HCT116 (cell line): ENCODE data around the gene CCL1. TPM values are rescaled to one million over a fixed set of nuclear protein-coding genes. Genes with fewer than 3 reads are reported as not detected.

Experiments used
- ATAC-seq: fragments of 200-7000 bp; cut with Tn5 transposase; 2 replicates; pipeline ENCODE4 v1.9.1; 2020; ENCODE audit warnings: mild to moderate bottlenecking, moderate library complexity
- BruUV-seq: library from RNA; stranded (reverse); fragments of 400-500 nt; replicated peaks from 2 replicates; lab custom pipeline; 2021; lab: Mats Ljungman, UMichigan
- CTCF ChIA-PET: fragments of 300-600 bp; sonication (Branson Sonifier 250); formaldehyde crosslinking; loops from one replicate; lab custom pipeline; 2021; ENCODE audit warnings: antibody characterized with exemption; lab: Charles Lee
- POLR2A ChIA-PET: fragments of 300-600, 350-600 bp; sonication (Branson Sonifier 250); formaldehyde crosslinking; loops from one replicate; lab custom pipeline; 2021; ENCODE audit warnings: antibody characterized with exemption; lab: Charles Lee
- RAD21 ChIA-PET, 2 experiments: fragments of 300-600 bp; sonication (Branson Sonifier 250); formaldehyde crosslinking; loops; one replicate each; lab custom pipeline; 2023; ENCODE audit warnings: low total read pairs in 2 of 2; ENCODE audit not compliant: uncharacterized antibody in 2 of 2, unreplicated experiment in 2 of 2, low non-redundant PET in 1 of 2; lab: Charles Lee
- DNase-seq: peaks from one replicate; pipeline ENCODE4 v3.0.0-alpha.2; 2010; ENCODE audit warnings: low read depth, low spot score
- H2AFZ ChIP-seq: fragments of 200-600 bp; shearing (Covaris generic), sonication (generic); 2 replicates; pipeline ENCODE4 v1.6.1; 2017; ENCODE audit warnings: low read depth, mixed run types, mixed read lengths, antibody characterized with exemption, low read length; ENCODE audit not compliant: poor library complexity, severe bottlenecking
- H3K27ac ChIP-seq: 2 replicates; pipeline ENCODE4 v1.5.1; 2012; ENCODE audit warnings: low read depth, low read length
- H3K27me3 ChIP-seq: fragments of 200-600 bp; sonication (generic); 2 replicates; pipeline ENCODE4 v1.6.1; 2016; ENCODE audit warnings: mixed run types, low read length, mixed read lengths; ENCODE audit not compliant: insufficient read depth
- H3K36me3 ChIP-seq, 2 experiments: fragments of 200-500 bp in 1 of 2; fragments of 200-600 bp in 1 of 2; sonication (Bioruptor generic) in 1 of 2; sonication (generic) in 1 of 2; 2 replicates each; pipeline versions ENCODE4 v1.5.1 to v1.6.1; 2014 to 2016; ENCODE audit warnings: low read length in 2 of 2, inconsistent platforms in 1 of 2, mixed read lengths in 1 of 2, mixed run types in 1 of 2; ENCODE audit not compliant: insufficient read depth in 2 of 2, control insufficient read depth in 1 of 2
- H3K4me1 ChIP-seq, 2 experiments: fragments of 200-600 bp in 1 of 2; sonication (generic) in 1 of 2; 2 replicates each; pipeline versions ENCODE4 v1.5.1 to v1.6.1; 2012 to 2017; ENCODE audit warnings: low read length in 2 of 2, inconsistent platforms in 1 of 2, mild to moderate bottlenecking in 1 of 2, mixed read lengths in 1 of 2, mixed run types in 1 of 2, moderate library complexity in 1 of 2; ENCODE audit not compliant: insufficient read depth in 2 of 2, control insufficient read depth in 1 of 2
- H3K4me2 ChIP-seq: fragments of 200-600 bp; sonication (generic); 2 replicates; pipeline ENCODE4 v1.6.1; 2017; ENCODE audit warnings: mixed run types, low read length, mixed read lengths
- H3K4me3 ChIP-seq, 2 experiments: fragments of 200-600 bp in 1 of 2; sonication (generic) in 1 of 2; replicated peaks in 1 of 2; 2 replicates each; pipeline ENCODE4 v1.5.1; 2011 to 2016; ENCODE audit warnings: low read length in 2 of 2, control low read depth in 1 of 2, low read depth in 1 of 2, mild to moderate bottlenecking in 1 of 2, mixed read lengths in 1 of 2, mixed run types in 1 of 2
- H3K79me2 ChIP-seq: fragments of 200-600 bp; sonication (generic); 2 replicates; pipeline ENCODE4 v1.6.1; 2017; ENCODE audit warnings: mild to moderate bottlenecking, mixed run types, low read length, moderate library complexity, mixed read lengths; ENCODE audit not compliant: insufficient read depth
- H3K9ac ChIP-seq: fragments of 200-600 bp; sonication (generic); 2 replicates; pipeline ENCODE4 v1.6.1; 2016; ENCODE audit warnings: low read length, mixed read lengths
- H3K9me2 ChIP-seq: fragments of 200-600 bp; sonication (generic), shearing (Covaris generic); 2 replicates; pipeline ENCODE4 v1.6.1; 2017; ENCODE audit warnings: mixed run types, mild to moderate bottlenecking, moderate library complexity; ENCODE audit not compliant: insufficient read depth
- H3K9me3 ChIP-seq, 2 experiments: fragments of 200-500 bp in 1 of 2; fragments of 200-600 bp in 1 of 2; sonication (Bioruptor generic) in 1 of 2; sonication (generic) in 1 of 2; 2 replicates each; pipeline ENCODE4 v1.6.1; 2014 to 2017; ENCODE audit warnings: low read length in 2 of 2, mixed read lengths in 2 of 2, inconsistent platforms in 1 of 2, low read depth in 1 of 2, mild to moderate bottlenecking in 1 of 2, mixed run types in 1 of 2, moderate library complexity in 1 of 2; ENCODE audit not compliant: control insufficient read depth in 1 of 2, insufficient read depth in 1 of 2
- H4K20me1 ChIP-seq: fragments of 200-600 bp; sonication (generic), shearing (Covaris generic); 2 replicates; pipeline ENCODE4 v1.6.1; 2017; ENCODE audit warnings: mixed run types, mild to moderate bottlenecking, moderate library complexity; ENCODE audit not compliant: insufficient read depth
- ATF3 ChIP-seq: IDR thresholded peaks from 2 replicates; pipeline ENCODE4 v1.6.1; 2012
- CEBPB ChIP-seq: IDR thresholded peaks from 2 replicates; pipeline ENCODE4 v1.6.1; 2012; ENCODE audit warnings: low read depth
- EGR1 ChIP-seq: IDR thresholded peaks from 2 replicates; pipeline ENCODE4 v1.6.1; 2012; ENCODE audit warnings: low read depth
- EZH2 ChIP-seq: fragments of 200-600 bp; sonication (generic); IDR thresholded peaks from 2 replicates; pipeline ENCODE4 v1.6.1; 2017; ENCODE audit warnings: antibody characterized with exemption, mixed run types
- EZH2phosphoT487 ChIP-seq: fragments of 200-600 bp; IDR thresholded peaks from 2 replicates; pipeline ENCODE4 v1.6.1; 2018; ENCODE audit warnings: antibody characterized with exemption, borderline replicate concordance
- FOSL1 ChIP-seq: IDR thresholded peaks from 2 replicates; pipeline ENCODE4 v1.6.1; 2012; ENCODE audit warnings: low read depth
- JUND ChIP-seq: IDR thresholded peaks from 2 replicates; pipeline ENCODE4 v1.6.1; 2012
- POLR2A ChIP-seq: IDR thresholded peaks from 2 replicates; pipeline ENCODE4 v1.7.0; 2011; ENCODE audit warnings: borderline replicate concordance; ENCODE audit not compliant: insufficient read depth, insufficient read length; ENCODE audit errors: extremely low read depth
- RAD21 ChIP-seq: IDR thresholded peaks from 2 replicates; pipeline ENCODE4 v1.6.1; 2012; ENCODE audit warnings: low read depth, mild to moderate bottlenecking
- SIN3A ChIP-seq: IDR thresholded peaks from 2 replicates; pipeline ENCODE4 v1.6.1; 2012; ENCODE audit warnings: low read depth
- SP1 ChIP-seq: IDR thresholded peaks from 2 replicates; pipeline ENCODE4 v1.6.1; 2012; ENCODE audit warnings: low read depth
- YY1 ChIP-seq: IDR thresholded peaks from 2 replicates; pipeline ENCODE4 v1.6.1; 2011; ENCODE audit warnings: low read length, low read depth, moderate library complexity, mild to moderate bottlenecking; ENCODE audit not compliant: insufficient replicate concordance; ENCODE audit errors: extremely low read depth
- ZBTB33 ChIP-seq: IDR thresholded peaks from 2 replicates; pipeline ENCODE4 v1.6.1; 2011; ENCODE audit warnings: mild to moderate bottlenecking, low read length, moderate library complexity; ENCODE audit not compliant: insufficient replicate concordance; ENCODE audit errors: extremely low read depth
- ZFX ChIP-seq: fragments of 450-650 bp; IDR thresholded peaks from 2 replicates; pipeline ENCODE4 v1.6.1; 2017
- ZNF274 ChIP-seq: fragments of 200-500 bp; sonication (Bioruptor generic); IDR thresholded peaks from 2 replicates; pipeline ENCODE4 v1.6.1; 2014; ENCODE audit warnings: mild to moderate bottlenecking, low read depth, low read length, inconsistent platforms
- intact Hi-C: fragments of 100-400 bp; cut with micrococcal nuclease; formaldehyde crosslinking; loops from 2 replicates; pipeline ENCODE4 v1.10.0; 2022
- total RNA-seq: library from RNA; stranded (reverse); gene quantifications from one replicate; pipeline ENCODE4 v1.2.1, GENCODE V29; 2021; ENCODE audit not compliant: unreplicated experiment
- TF ChIP-seq, protein P1 (sequence below): IDR thresholded peaks from 2 replicates; pipeline ENCODE4 v1.6.1; 2012; ENCODE audit warnings: low read depth

CCL1 gene
- total RNA-seq, 1 experiment from 2014 or later = not detected

- ChIA-PET RAD21 (no interaction called here), POLR2A (no interaction called here), CTCF (interaction anchor here (0.8 to 1.5 kb wide), 2 partner anchors 20 to 38 kb away, joined by 4 to 5 read pairs; no protein-coding TSS in a partner anchor)
- H3K9me3 ChIP-seq = no peaks in the 10 kb centered on the region
- H3K27ac ChIP-seq = no peak overlapping the region
- no peak overlapping the region for H3K9ac ChIP-seq
- TF ChIP-seq FOSL1 (no peak), RAD21 (no peak), SIN3A (no peak), YY1 (no peak), EZH2 (no peak), SP1 (no peak), JUND (no peak), POLR2A (no peak), EGR1 (no peak), ZNF274 (no peak), CEBPB (no peak), ZBTB33 (no peak), ZFX (no peak), ATF3 (no peak), EZH2phosphoT487 (no peak)
- TF ChIP-seq, protein P1, sequence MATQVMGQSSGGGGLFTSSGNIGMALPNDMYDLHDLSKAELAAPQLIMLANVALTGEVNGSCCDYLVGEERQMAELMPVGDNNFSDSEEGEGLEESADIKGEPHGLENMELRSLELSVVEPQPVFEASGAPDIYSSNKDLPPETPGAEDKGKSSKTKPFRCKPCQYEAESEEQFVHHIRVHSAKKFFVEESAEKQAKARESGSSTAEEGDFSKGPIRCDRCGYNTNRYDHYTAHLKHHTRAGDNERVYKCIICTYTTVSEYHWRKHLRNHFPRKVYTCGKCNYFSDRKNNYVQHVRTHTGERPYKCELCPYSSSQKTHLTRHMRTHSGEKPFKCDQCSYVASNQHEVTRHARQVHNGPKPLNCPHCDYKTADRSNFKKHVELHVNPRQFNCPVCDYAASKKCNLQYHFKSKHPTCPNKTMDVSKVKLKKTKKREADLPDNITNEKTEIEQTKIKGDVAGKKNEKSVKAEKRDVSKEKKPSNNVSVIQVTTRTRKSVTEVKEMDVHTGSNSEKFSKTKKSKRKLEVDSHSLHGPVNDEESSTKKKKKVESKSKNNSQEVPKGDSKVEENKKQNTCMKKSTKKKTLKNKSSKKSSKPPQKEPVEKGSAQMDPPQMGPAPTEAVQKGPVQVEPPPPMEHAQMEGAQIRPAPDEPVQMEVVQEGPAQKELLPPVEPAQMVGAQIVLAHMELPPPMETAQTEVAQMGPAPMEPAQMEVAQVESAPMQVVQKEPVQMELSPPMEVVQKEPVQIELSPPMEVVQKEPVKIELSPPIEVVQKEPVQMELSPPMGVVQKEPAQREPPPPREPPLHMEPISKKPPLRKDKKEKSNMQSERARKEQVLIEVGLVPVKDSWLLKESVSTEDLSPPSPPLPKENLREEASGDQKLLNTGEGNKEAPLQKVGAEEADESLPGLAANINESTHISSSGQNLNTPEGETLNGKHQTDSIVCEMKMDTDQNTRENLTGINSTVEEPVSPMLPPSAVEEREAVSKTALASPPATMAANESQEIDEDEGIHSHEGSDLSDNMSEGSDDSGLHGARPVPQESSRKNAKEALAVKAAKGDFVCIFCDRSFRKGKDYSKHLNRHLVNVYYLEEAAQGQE = no peak
- no peaks in the 10 kb centered on the region for H3K79me2 ChIP-seq
- no peak overlapping the region for H2AFZ ChIP-seq
- ATAC-seq (no peak), DNase-seq (no peak)
- no TSS peak for BruUV-seq
- intact Hi-C loops = no loop called here
- no peaks in the 10 kb centered on the region for H3K9me2 ChIP-seq
- no peaks in the 10 kb centered on the region for H4K20me1 ChIP-seq
- no peak overlapping the region for H3K4me3 ChIP-seq
- no peaks in the 10 kb centered on the region for H3K36me3 ChIP-seq
- H3K27me3 ChIP-seq = peaks cover 38% of the 10 kb centered on the region
- no peak overlapping the region for H3K4me2 ChIP-seq
- no peaks in the 10 kb centered on the region for H3K4me1 ChIP-seq
These were observed 36.7 kb upstream of the CCL1 start for GRCh38 chr17:34399725-34400124.
